ENCODE results near the gene CGB1. TPM values are rescaled to one million over a fixed set of nuclear protein-coding genes. Genes with fewer than 3 reads are reported as not detected.

The CGB1 gene
- total RNA-seq, 8 experiments from 2014 or later = not detected

DNA sequence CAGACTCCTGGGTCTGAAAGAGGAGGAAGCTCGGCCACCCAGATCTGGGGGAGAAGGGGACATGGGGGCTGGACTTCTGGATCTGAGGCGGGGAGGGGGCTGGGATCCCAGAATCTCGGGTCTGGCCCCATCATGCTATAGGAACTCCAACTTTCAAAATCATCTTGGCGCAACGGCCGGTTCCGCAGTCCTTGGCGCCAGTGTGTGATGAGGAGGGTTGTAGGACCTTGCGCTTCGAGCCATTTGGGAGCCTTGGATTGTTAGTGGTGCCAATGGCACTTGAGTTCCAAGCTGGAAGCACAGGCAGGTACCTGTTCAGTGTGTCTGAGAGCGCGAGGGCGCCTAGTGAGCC lies 42.7 kb downstream of the CGB1 start:
- Histone ChIP-seq H3K27ac (peak overlapping the region; percentile 81 to 84), H3K4me1 (replicated peaks in 1 of 2) (peaks cover 14 to 15% of the 10 kb centered on the region in 2 donors), H3K4me3 (peak overlapping the region; percentile 49 to 66 (median 53))
- 0 to 5% (median 0%) methylated on average over 1 to 5 of the region's 13 CpGs; no CpG with 5 or more reads in 3 of the 10 experiments for WGBS, 10 experiments
- no peak for ATAC-seq (replicated peaks in 6 of 8)
- in situ Hi-C loops (cut with MboI; ENCODE audit: low pct_unique_long_range_greater_than_20kb in 2 of 9, low sequenced_read_pairs in 9 of 9, unreplicated experiment in 9 of 9) = no loop called here

DNA sequence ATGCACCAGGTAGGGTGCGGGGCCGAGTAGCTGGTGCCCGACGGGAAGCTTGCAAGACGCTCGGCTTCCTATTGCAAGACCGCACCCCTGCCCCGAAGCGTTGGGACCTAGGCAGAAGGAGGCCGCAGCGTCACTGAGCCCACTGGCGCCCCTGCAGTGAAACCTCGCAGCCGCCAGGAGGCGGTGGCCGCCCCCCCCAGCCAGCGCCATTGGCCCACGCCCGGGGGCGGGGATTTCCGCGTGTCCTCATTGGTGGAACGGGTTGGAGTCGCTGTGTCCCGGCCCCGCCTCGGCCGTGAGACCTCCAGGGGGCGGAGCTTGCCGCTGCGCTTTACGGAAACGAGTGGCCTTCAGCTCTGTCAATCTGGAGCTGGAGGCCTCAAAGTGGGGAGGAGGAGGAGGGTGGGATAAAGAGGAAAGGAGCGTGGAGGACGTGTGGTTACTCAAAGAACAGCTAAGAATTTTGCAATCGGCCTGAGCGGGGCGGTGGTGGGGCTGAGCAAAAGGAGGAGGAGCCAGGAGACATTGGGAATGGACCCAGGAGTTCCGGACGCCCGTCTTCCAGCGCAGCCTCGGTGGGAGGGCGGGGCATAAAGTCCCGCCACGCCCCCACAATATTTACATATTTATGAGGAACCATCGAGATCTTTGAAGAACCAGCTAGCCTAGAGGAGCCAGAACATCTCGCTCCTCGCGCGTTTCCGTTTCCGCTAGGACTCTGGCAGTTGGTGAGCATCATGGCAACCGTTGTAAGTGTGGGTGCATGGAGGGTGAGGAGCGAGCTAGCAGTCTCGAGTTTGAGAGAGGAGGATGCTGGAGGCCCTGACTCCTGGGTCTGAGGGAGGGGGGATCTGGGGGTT lies 43.3 kb downstream of the CGB1 start, which contains the start of the genes GYS1 and RUVBL2:
TSS of gene GYS1 (minus strand) at position 135 of the 860 bp plus-strand sequence. CDS start 197 bp downstream, outside the sequence.
TSS of gene RUVBL2 (plus strand) at position 713 of the 860 bp plus-strand sequence. CDS start at position 738, 25 bp downstream.
- 0 to 3% (median 2%) methylated on average over 2 to 19 of the region's 56 CpGs; no CpG with 5 or more reads in 3 of the 10 experiments for WGBS, 10 experiments
- Histone ChIP-seq H3K27ac (peak within 1 kb of the TSS; percentile 81 to 84), H3K4me1 (replicated peaks in 1 of 2) (peaks cover 14 to 15% of the 10 kb centered on the region in 2 donors), H3K4me3 (peak within 1 kb of the TSS; percentile 49 to 66 (median 53))
- peak; percentile 81 to 94 (median 93) for ATAC-seq (replicated peaks in 6 of 8)
- in situ Hi-C loops (cut with MboI; ENCODE audit: low pct_unique_long_range_greater_than_20kb in 2 of 9, low sequenced_read_pairs in 9 of 9, unreplicated experiment in 9 of 9) = no loop called here

DNA sequence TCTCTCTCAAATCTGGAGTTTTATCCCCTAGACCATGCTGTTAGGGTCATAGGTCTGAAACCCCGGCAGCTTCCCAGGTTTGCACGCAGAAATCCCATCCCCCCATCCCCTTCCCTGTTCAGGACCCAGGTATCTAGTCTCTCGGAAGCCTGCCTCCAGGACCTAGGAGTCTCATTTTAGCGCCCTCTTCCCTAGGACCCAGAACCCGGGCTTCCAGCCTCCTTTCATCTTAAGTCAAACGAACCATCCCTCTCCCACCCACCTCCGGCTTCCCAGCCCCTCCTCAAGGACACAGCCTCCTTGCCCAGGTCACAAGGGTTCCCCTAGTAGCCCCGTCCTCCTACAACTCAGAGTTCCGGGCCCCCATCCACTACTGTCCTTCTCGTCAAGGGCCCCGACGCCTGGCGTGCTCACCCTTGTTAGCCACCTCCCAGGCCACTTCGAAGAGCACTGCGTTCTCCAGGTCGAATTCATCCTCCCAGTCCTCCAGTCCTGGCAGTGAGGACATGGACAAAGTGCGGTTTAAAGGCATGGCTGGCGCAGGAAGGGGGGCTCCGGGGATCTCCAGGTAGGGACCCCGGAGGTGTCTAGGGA lies 44.0 kb downstream of the CGB1 start:
- peak in 2 of 8 experiments; percentile 2 to 4 for ATAC-seq (replicated peaks in 6 of 8)
- Histone ChIP-seq H3K4me3 (peak overlapping the region; percentile 49 to 66 (median 53)), H3K4me1 (replicated peaks in 1 of 2) (peaks cover 14 to 15% of the 10 kb centered on the region in 2 donors), H3K27ac (peak overlapping the region; percentile 48 to 55)
- in situ Hi-C loops (cut with MboI; ENCODE audit: low pct_unique_long_range_greater_than_20kb in 2 of 9, low sequenced_read_pairs in 9 of 9, unreplicated experiment in 9 of 9) = no loop called here
- 0 to 2% (median 0%) methylated on average over 1 to 10 of the region's 20 CpGs; no CpG with 5 or more reads in 4 of the 10 experiments for WGBS, 10 experiments

DNA sequence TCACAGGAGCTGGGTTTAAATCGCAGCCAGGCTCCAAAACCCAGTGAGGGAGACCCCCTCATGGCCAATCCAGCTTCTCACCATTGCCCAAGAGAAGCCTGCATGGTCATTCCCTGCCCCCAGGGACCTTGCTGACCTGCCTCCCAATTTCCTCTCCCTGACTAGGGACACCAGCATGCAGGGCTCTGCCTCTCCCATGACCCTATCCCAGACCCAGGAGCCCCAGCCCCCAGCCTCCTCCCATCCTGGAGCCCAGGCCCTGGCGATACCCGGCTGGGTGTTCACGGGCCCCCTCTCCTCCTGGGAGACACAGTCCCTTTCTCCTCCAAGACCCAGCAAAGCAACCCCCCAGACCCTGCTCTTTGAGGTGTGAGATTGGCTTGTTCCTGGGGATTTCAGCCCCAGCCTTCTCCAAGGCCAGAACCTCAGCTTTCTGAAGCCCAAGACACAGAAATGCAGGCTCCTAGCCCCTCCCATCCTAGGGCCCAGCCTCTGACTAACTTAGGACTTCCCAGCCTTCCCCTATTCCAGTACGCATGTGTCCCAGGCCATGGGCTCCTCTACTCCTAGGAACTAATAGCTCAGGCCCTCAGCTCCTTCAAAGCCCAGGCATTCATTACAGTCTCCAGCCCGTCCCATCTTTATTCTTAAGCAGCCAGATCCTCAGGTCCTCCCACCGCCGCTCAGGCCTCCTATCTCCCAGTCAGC lies 44.7 kb downstream of the CGB1 start:
- peak in 3 of 8 experiments; percentile 24 to 39 (median 26) for ATAC-seq (replicated peaks in 6 of 8)
- Histone ChIP-seq H3K4me1 (replicated peaks in 1 of 2) (peaks cover 14 to 15% of the 10 kb centered on the region in 2 donors), H3K4me3 (peak overlapping the region; percentile 49 to 66 (median 53)), H3K27ac (peak overlapping the region in 1 of 2 donors; percentile 40)
- in situ Hi-C loops (cut with MboI; ENCODE audit: low pct_unique_long_range_greater_than_20kb in 2 of 9, low sequenced_read_pairs in 9 of 9, unreplicated experiment in 9 of 9) = no loop called here
- 0 to 17% (median 8%) methylated on average over 1 to 4 of the region's 8 CpGs; no CpG with 5 or more reads in 7 of the 10 experiments for WGBS, 10 experiments

DNA sequence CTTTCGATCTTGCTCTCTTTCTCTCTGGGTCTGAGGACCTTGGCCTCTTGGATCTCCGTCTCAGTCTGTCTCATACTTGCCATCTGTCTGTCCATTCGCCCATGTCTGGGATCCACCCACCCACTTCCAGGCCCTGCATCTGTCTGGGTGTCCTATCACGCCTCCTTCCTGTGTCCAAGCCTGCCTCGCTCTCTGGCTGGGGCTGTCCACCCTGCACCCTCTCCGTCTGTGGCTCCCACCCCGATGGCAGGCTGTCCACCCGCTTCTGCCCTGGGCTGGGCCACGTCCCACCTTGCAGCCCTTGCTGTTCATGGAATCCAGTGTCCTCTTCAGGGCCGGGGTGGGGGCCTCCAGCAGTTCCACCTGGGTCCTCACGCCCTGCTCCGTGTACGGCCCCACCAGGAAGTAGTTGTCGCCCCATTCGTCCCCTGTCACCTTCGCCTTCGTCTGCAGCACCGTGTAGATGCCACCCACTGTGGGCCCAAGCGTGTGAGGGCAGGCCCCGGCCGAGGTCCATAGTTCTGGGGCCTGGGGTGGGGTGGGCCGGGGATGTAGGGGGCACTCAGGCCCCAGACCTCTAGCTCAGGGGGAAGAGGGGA lies 45.6 kb downstream of the CGB1 start:
- WGBS, 10 experiments = 88 to 100% (median 94%) methylated on average over 1 to 5 of the region's 22 CpGs; no CpG with 5 or more reads in 7 of the 10 experiments
- H3K27ac ChIP-seq = no peak overlapping the region
- in situ Hi-C loops (cut with MboI; ENCODE audit: low pct_unique_long_range_greater_than_20kb in 2 of 9, low sequenced_read_pairs in 9 of 9, unreplicated experiment in 9 of 9) = no loop called here
- no peak for ATAC-seq (replicated peaks in 6 of 8)
- no peak overlapping the region for H3K4me3 ChIP-seq
- H3K4me1 ChIP-seq (replicated peaks in 1 of 2) = peaks cover 14 to 15% of the 10 kb centered on the region in 2 donors

DNA sequence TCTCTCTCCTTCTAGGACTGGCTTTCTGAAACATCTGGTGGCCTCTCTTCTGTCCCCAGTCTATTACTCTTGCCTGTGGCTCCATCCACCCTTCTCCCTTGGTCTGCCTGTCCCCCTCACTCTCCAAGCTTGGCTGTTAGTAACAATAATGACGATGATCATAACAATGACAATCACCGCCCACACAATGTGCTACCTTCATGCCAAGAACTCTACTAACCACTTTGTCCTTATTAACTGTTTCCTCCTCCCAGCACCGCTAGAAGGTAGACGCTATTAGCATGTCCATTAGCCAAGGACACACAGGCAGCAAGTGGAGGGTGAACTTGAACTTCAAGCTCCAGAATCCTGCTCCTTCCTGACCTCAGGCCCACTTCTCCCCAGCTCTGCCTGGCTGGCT lies 46.3 kb downstream of the CGB1 start:
- Histone ChIP-seq H3K4me3 (no peak overlapping the region), H3K4me1 (replicated peaks in 1 of 2) (peaks cover 14 to 15% of the 10 kb centered on the region in 2 donors), H3K27ac (no peak overlapping the region)
- in situ Hi-C loops (cut with MboI; ENCODE audit: low pct_unique_long_range_greater_than_20kb in 2 of 9, low sequenced_read_pairs in 9 of 9, unreplicated experiment in 9 of 9) = no loop called here
- ATAC-seq (replicated peaks in 6 of 8) = no peak
- WGBS, 10 experiments = 48 to 100% (median 60%) methylated on average over 2 to 4 of the region's 4 CpGs; no CpG with 5 or more reads in 3 of the 10 experiments

DNA sequence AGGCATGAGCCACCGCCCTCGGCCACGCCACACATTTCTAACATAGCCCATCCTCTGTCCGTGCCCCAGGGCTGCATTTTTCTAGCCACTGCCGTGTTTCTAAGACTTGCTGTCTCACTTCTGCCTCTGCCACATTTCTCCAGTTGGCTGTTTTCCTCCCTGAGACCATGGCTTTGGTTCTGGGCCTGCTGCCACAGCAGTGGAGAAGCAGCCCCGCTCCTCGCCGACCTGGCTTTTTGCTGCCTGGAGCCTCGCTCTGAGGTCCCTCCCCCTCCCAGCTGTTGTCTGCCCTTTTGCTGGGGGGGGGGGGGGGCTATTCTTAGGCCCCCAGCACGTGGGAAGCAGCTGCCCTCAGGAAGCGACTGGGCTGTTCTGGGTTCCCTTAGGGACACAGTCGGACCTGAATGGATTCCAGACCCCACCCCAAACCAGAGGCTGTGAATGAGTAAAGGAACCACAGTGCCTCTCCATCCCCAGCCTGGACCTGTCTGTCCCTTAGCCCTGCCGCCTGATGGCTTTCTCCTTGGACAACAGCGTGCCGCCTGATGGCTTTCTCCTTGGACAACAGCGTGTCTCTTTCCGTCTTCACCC lies 46.9 kb downstream of the CGB1 start:
- peaks cover 13 to 14% of the 10 kb centered on the region in 2 donors for H3K4me1 ChIP-seq (replicated peaks in 1 of 2)
- H3K4me3 ChIP-seq = no peak overlapping the region
- H3K27ac ChIP-seq = no peak overlapping the region
- in situ Hi-C loops (cut with MboI; ENCODE audit: low pct_unique_long_range_greater_than_20kb in 2 of 9, low sequenced_read_pairs in 9 of 9, unreplicated experiment in 9 of 9) = no loop called here
- ATAC-seq (replicated peaks in 6 of 8) = no peak
- WGBS, 10 experiments = 20 to 100% (median 100%) methylated on average over 1 to 5 of the region's 17 CpGs; no CpG with 5 or more reads in 5 of the 10 experiments

DNA sequence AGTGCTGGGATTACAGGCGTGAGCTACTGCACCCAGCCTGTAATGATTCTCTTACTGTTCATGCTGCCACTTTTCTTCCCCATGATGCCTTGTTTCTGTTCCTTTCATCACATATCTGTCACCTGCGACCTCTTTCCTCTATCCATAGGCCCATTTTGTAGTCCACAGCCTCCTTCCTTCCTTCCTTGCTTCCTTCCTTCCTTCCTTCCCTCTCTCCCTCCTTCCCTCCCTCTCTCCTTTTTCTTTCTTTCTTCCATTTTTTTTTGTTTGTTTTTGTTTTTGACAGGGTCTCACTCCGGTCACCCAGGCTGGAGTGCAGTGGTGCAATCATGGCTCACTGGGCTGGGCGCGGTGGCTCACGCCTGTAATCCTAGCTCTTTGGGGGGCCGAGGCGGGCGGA lies 47.8 kb downstream of the CGB1 start:
- peaks cover 8 to 9% of the 10 kb centered on the region in 2 donors for H3K4me1 ChIP-seq (replicated peaks in 1 of 2)
- no peak overlapping the region for H3K4me3 ChIP-seq
- WGBS, 10 experiments = 86 to 100% (median 95%) methylated on average over 1 to 9 of the region's 9 CpGs; no CpG with 5 or more reads in 1 of the 10 experiments
- in situ Hi-C loops (cut with MboI; ENCODE audit: low pct_unique_long_range_greater_than_20kb in 2 of 9, low sequenced_read_pairs in 9 of 9, unreplicated experiment in 9 of 9) = no loop called here
- no peak overlapping the region for H3K27ac ChIP-seq
- no peak for ATAC-seq (replicated peaks in 6 of 8)

DNA sequence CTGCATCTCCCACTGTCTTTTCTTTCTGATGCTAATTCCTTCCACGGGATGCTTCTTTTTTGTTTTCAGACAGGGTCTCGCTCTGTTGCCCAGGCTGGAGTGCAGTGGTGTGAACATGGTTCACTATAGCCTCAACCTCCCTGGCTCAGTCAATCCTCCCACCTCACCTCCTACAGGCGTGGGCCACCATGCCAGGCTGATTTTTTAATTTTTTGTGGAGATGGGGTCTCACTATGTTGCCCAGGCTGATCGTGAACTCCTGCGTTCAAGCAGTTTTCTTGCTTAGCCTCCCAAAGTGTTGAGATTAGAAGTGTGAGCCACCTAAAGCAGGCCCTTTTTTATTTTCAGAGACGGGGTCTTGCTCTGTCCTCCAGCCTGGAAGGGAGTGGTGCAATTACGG lies 48.4 kb downstream of the CGB1 start:
- in situ Hi-C loops (cut with MboI; ENCODE audit: low pct_unique_long_range_greater_than_20kb in 2 of 9, low sequenced_read_pairs in 9 of 9, unreplicated experiment in 9 of 9) = no loop called here
- H3K27ac ChIP-seq = no peak overlapping the region
- ATAC-seq (replicated peaks in 6 of 8) = no peak
- peaks cover 8 to 9% of the 10 kb centered on the region in 2 donors for H3K4me1 ChIP-seq (replicated peaks in 1 of 2)
- WGBS, 10 experiments = 76 to 100% (median 92%) methylated on average over 3 to 5 of the region's 7 CpGs; no CpG with 5 or more reads in 4 of the 10 experiments
- H3K4me3 ChIP-seq = no peak overlapping the region

DNA sequence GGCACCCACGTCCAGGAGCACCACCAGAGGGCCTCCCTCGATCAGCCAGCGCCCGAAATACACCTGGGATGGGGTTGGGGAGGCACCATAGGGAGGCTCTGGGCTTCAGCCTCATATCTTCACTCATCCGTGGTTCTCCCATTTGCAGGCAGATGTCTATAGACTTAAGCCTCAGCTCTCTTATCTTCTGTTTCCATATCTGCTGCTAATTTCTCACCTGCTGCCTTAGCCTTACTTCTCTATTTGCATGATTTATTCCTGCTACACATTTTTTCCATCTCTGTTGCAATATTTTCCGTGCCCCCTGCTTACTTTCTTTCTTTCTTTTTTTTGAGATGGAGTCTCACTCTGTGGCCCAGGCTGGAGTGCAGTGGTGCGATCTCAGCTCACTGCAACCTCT lies 49.4 kb downstream of the CGB1 start:
- H3K27ac ChIP-seq = no peak overlapping the region
- peaks cover 8 to 9% of the 10 kb centered on the region in 2 donors for H3K4me1 ChIP-seq (replicated peaks in 1 of 2)
- 61 to 100% (median 87%) methylated on average over 1 to 6 of the region's 7 CpGs; no CpG with 5 or more reads in 1 of the 10 experiments for WGBS, 10 experiments
- no peak for ATAC-seq (replicated peaks in 6 of 8)
- in situ Hi-C loops (cut with MboI; ENCODE audit: low pct_unique_long_range_greater_than_20kb in 2 of 9, low sequenced_read_pairs in 9 of 9, unreplicated experiment in 9 of 9) = no loop called here
- no peak overlapping the region for H3K4me3 ChIP-seq

DNA sequence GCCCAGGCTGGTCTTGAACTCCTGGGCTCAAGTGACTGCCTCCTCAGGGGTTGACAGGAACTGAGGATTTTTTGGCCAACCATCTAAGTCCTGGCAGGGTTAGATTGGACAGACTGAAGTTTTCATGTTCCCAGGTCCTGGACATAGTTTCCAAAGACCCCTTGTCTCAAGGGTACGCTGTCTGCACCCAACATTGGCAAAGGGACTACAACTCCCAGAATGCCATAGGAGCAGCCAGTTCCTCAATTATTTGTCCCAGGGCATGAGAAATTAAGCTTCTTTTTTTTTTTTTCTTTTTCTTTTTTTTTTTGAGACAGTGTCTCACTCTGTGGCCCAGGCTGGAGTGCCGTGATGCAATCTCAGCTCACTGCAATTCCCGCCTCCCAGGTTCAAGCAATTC lies 50.5 kb downstream of the CGB1 start:
- H3K4me3 ChIP-seq = no peak overlapping the region
- H3K4me1 ChIP-seq (replicated peaks in 1 of 2) = no peaks in the 10 kb centered on the region
- H3K27ac ChIP-seq = no peak overlapping the region
- in situ Hi-C loops (cut with MboI; ENCODE audit: low pct_unique_long_range_greater_than_20kb in 2 of 9, low sequenced_read_pairs in 9 of 9, unreplicated experiment in 9 of 9) = no loop called here
- 92 to 100% (median 100%) methylated on average over 1 to 3 of the region's 3 CpGs; no CpG with 5 or more reads in 5 of the 10 experiments for WGBS, 10 experiments
- no peak for ATAC-seq (replicated peaks in 6 of 8)

DNA sequence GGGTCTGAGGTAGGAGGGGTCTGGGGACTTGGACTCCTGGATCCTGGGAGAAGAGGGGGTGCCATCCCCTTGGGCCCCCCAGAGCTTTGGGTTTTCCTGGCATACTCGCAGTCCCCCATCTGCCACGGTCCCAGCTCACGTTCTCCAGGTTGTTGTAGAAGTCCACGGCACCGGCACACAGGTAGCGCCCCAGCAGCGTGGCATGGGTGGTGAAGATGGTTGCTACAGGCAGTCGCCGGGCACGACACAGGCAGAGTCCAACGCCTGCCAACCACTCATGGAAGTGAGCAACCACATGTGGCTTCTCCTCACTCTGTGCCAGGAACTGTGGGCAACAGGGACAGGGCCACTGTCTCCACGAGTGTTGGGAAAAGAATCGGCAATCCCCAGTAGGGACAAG lies 51.0 kb downstream of the CGB1 start:
- Histone ChIP-seq H3K4me3 (no peak overlapping the region), H3K27ac (no peak overlapping the region), H3K4me1 (replicated peaks in 1 of 2) (no peaks in the 10 kb centered on the region)
- ATAC-seq (replicated peaks in 6 of 8) = peak in 1 of 8 experiments; percentile 3
- 100% methylated on average over 1 of the region's 13 CpGs; no CpG with 5 or more reads in 9 of the 10 experiments for WGBS, 10 experiments
- in situ Hi-C loops (cut with MboI; ENCODE audit: low pct_unique_long_range_greater_than_20kb in 2 of 9, low sequenced_read_pairs in 9 of 9, unreplicated experiment in 9 of 9) = no loop called here

Data from motor neuron (in vitro differentiated cells).